Calu3 (cell line): ENCODE data around the gene CHKB. TPM values are rescaled to one million over a fixed set of nuclear protein-coding genes. Genes with fewer than 3 reads are reported as not detected.

Experiments
- BruUV-seq: library from RNA; stranded (reverse); fragments of 400-500 nt; replicated peaks from 2 replicates; lab custom pipeline; 2021; lab: Mats Ljungman, UMichigan
- CTCF ChIA-PET: fragments of 300-600 bp; sonication (Branson Sonifier 250); formaldehyde crosslinking; loops from one replicate; lab custom pipeline; 2022; ENCODE audit warnings: antibody characterized with exemption; lab: Charles Lee
- DNase-seq: peaks from one replicate; pipeline ENCODE4 v3.0.0; 2022
- H3K27ac Mint-ChIP-seq: one replicate; pipeline ENCODE4 v1.8.0; 2022; ENCODE audit warnings: mixed read lengths; ENCODE audit not compliant: unreplicated experiment
- H3K27me3 Mint-ChIP-seq: one replicate; pipeline ENCODE4 v1.8.0; 2022; ENCODE audit warnings: mixed read lengths; ENCODE audit not compliant: unreplicated experiment
- H3K36me3 Mint-ChIP-seq: one replicate; pipeline ENCODE4 v1.8.0; 2022; ENCODE audit warnings: mild to moderate bottlenecking, moderate library complexity, mixed read lengths; ENCODE audit not compliant: insufficient read depth, unreplicated experiment
- H3K4me1 Mint-ChIP-seq: one replicate; pipeline ENCODE4 v1.8.0; 2022; ENCODE audit warnings: mild to moderate bottlenecking, low read depth, mixed read lengths; ENCODE audit not compliant: unreplicated experiment
- H3K4me3 Mint-ChIP-seq: one replicate; pipeline ENCODE4 v1.8.0; 2022; ENCODE audit warnings: mild to moderate bottlenecking, low read depth, moderate library complexity, mixed read lengths; ENCODE audit not compliant: unreplicated experiment
- H3K9me3 Mint-ChIP-seq: one replicate; pipeline ENCODE4 v1.8.0; 2022; ENCODE audit warnings: low read depth, mixed read lengths; ENCODE audit not compliant: unreplicated experiment
- CTCF ChIP-seq: fragments of 200-600 bp; IDR thresholded peaks from one replicate; pipeline ENCODE4 v1.8.0; 2022; ENCODE audit warnings: antibody characterized with exemption; ENCODE audit not compliant: unreplicated experiment
- intact Hi-C: fragments of 100-400 bp; cut with micrococcal nuclease; formaldehyde crosslinking; loops from one replicate; pipeline ENCODE4 v1.10.0; 2022; ENCODE audit not compliant: unreplicated experiment
- total RNA-seq: library from RNA; stranded (reverse); gene quantifications from 2 replicates; pipeline ENCODE4 v1.2.3, GENCODE V29; 2022

The CHKB gene
- total RNA-seq, 1 experiment from 2014 or later = 80.9 TPM

- TF ChIP-seq CTCF = no peak
- Mint-ChIP-seq H3K36me3 (no peaks in the 10 kb centered on the region), H3K27me3 (peaks cover 31% of the 10 kb centered on the region), H3K4me1 (peaks cover 11% of the 10 kb centered on the region), H3K4me3 (peak overlapping the region; percentile 24), H3K9me3 (no peaks in the 10 kb centered on the region), H3K27ac (no peak overlapping the region)
- BruUV-seq = no TSS peak
- CTCF ChIA-PET = interaction anchor here (1.4 kb wide), 1 partner anchor 88 kb away, joined by 7 read pairs; the partner anchor contains the start of gene SCO2
- peak; percentile 61 for DNase-seq
- intact Hi-C loops = no loop called here
These were observed 30.8 kb upstream of the CHKB start for GRCh38 chr22:50613291-50613981.

- Mint-ChIP-seq H3K4me3 (no peak overlapping the region), H3K36me3 (no peaks in the 10 kb centered on the region), H3K9me3 (no peaks in the 10 kb centered on the region), H3K27me3 (peaks cover 39% of the 10 kb centered on the region), H3K27ac (no peak overlapping the region), H3K4me1 (peaks cover 11% of the 10 kb centered on the region)
- no peak for TF ChIP-seq CTCF
- no TSS peak for BruUV-seq
- DNase-seq = no peak
- CTCF ChIA-PET = interaction anchor here (0.6 to 1.4 kb wide), 2 partner anchors 81 to 87 kb away, joined by 3 to 7 read pairs; partner anchors contain the start of gene SCO2
- intact Hi-C loops = no loop called here
These were observed 30.0 kb upstream of the CHKB start for GRCh38 chr22:50612528-50613221.

GRCh38 chr22:50612168-50612527 lies 29.5 kb upstream of the CHKB start:
- H3K4me3 Mint-ChIP-seq = no peak overlapping the region
- no peak for TF ChIP-seq CTCF
- peaks cover 44% of the 10 kb centered on the region for H3K27me3 Mint-ChIP-seq
- BruUV-seq = no TSS peak
- H3K27ac Mint-ChIP-seq = no peak overlapping the region
- peaks cover 11% of the 10 kb centered on the region for H3K4me1 Mint-ChIP-seq
- H3K9me3 Mint-ChIP-seq = no peaks in the 10 kb centered on the region
- no peak for DNase-seq
- intact Hi-C loops = no loop called here
- no peaks in the 10 kb centered on the region for H3K36me3 Mint-ChIP-seq
- CTCF ChIA-PET = interaction anchor here (0.6 to 1.4 kb wide), 2 partner anchors 80 to 87 kb away, joined by 3 to 7 read pairs; partner anchors contain the start of gene SCO2

GRCh38 chr22:50611341-50612060 lies 28.9 kb upstream of the CHKB start:
- no peak for DNase-seq
- H3K36me3 Mint-ChIP-seq = no peaks in the 10 kb centered on the region

More at GRCh38 chr22:50611341-50612060, 28.9 kb upstream of the CHKB start:
- no TSS peak for BruUV-seq
- H3K4me3 Mint-ChIP-seq = no peak overlapping the region
- H3K27me3 Mint-ChIP-seq = peaks cover 50% of the 10 kb centered on the region
- intact Hi-C loops = no loop called here
- peaks cover 11% of the 10 kb centered on the region for H3K4me1 Mint-ChIP-seq
- H3K27ac Mint-ChIP-seq = no peak overlapping the region
- CTCF ChIA-PET = interaction anchor here (0.6 kb wide), 1 partner anchor 80 kb away, joined by 3 read pairs; no protein-coding TSS in a partner anchor
- no peak for TF ChIP-seq CTCF
- no peaks in the 10 kb centered on the region for H3K9me3 Mint-ChIP-seq
